Measurements from ENCODE around the gene LMO1. TPM values are rescaled to one million over a fixed set of nuclear protein-coding genes. Genes with fewer than 3 reads are reported as not detected.

LMO1 gene
- total RNA-seq, 1 experiment from 2014 or later, result 0.27 TPM

DNA sequence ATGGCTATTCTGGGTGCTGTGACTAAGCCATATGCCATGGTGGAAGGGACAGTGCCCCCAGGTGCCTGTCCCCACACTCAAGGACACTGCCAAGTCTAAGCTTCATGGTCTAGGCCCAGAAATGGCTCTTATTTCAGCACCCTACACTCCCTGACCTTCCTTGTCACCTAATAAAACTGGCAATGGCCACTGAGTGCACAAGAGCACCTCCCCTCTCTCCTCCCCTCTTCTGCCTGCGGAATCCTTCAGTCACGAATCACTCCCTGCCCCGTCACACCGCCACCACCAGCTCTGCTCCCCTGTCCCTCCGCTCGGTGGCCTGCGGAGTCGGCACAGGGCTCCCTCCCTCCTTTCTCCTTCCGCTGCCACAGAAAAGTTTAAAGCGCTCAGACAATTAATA lies 19.0 kb upstream of the LMO1 start (continued):
- TF ChIP-seq, protein P1, sequence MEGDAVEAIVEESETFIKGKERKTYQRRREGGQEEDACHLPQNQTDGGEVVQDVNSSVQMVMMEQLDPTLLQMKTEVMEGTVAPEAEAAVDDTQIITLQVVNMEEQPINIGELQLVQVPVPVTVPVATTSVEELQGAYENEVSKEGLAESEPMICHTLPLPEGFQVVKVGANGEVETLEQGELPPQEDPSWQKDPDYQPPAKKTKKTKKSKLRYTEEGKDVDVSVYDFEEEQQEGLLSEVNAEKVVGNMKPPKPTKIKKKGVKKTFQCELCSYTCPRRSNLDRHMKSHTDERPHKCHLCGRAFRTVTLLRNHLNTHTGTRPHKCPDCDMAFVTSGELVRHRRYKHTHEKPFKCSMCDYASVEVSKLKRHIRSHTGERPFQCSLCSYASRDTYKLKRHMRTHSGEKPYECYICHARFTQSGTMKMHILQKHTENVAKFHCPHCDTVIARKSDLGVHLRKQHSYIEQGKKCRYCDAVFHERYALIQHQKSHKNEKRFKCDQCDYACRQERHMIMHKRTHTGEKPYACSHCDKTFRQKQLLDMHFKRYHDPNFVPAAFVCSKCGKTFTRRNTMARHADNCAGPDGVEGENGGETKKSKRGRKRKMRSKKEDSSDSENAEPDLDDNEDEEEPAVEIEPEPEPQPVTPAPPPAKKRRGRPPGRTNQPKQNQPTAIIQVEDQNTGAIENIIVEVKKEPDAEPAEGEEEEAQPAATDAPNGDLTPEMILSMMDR (IDR thresholded peaks at IDR 0.05 in 2 of 3, conservative IDR thresholded peaks at IDR 0.05 in 1 of 3; ENCODE audit: borderline replicate concordance in 1 of 3, insufficient read depth in 1 of 3, low read depth in 2 of 3, low read length in 2 of 3), result no peak
- TF ChIP-seq SP1 (IDR thresholded peaks at IDR 0.05; ENCODE audit: low read depth), result no peak
- TF ChIP-seq EZH2phosphoT487 (IDR thresholded peaks at IDR 0.05; ENCODE audit: borderline replicate concordance), result no peak
- no peak for TF ChIP-seq SRF (IDR thresholded peaks at IDR 0.05; ENCODE audit: low read depth)
- no peak for TF ChIP-seq ELF1 (IDR thresholded peaks at IDR 0.05; ENCODE audit: borderline replicate concordance, low read depth)
- TF ChIP-seq TCF7L2 (IDR thresholded peaks at IDR 0.05; ENCODE audit: borderline replicate concordance, extremely low read depth, insufficient read depth, insufficient read length), result no peak

DNA sequence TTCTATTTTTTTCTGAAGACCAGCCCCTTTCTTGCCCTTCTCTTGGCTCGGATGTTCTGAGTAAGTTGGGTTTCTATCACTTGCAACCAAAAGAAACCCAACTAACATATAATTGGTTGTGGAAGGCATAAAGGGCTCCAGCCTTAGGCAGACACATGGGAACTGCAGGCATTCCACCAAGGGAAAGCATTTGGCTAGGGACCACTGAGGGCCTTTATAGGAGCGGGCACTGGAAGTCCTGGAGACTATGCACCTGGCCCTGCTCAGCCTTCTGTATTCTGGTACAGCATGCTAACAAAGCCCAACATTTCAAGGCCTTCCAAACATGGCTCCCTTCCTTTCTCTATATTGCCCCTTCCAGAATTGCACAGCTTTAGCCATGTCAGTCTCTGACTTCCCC lies 17.6 kb upstream of the LMO1 start:
- no peaks in the 10 kb centered on the region for H4K20me1 ChIP-seq (ENCODE audit: insufficient read depth)
- no peak overlapping the region for H3K27ac ChIP-seq (ENCODE audit: low read depth, low read length)
- H3K9ac ChIP-seq (ENCODE audit: low read length), result no peak overlapping the region
- no peaks in the 10 kb centered on the region for H3K9me2 ChIP-seq (ENCODE audit: insufficient read depth)
- no peaks in the 10 kb centered on the region for H3K79me2 ChIP-seq (ENCODE audit: insufficient read depth, low read length)
- no peak overlapping the region for H3K4me2 ChIP-seq (ENCODE audit: low read length)
- H3K4me3 ChIP-seq (replicated peaks in 1 of 2; ENCODE audit: low read depth in 1 of 2, low read length in 2 of 2), result no peak overlapping the region
- no peak overlapping the region for H2AFZ ChIP-seq (ENCODE audit: low read depth, low read length, poor library complexity, severe bottlenecking)
- no peak for ATAC-seq
- no peak for DNase-seq (ENCODE audit: low read depth, low spot score)
- H3K27me3 ChIP-seq (ENCODE audit: insufficient read depth, low read length), result no peaks in the 10 kb centered on the region
- H3K9me3 ChIP-seq (ENCODE audit: control insufficient read depth in 1 of 2, insufficient read depth in 1 of 2, low read depth in 1 of 2, low read length in 2 of 2), result no peaks in the 10 kb centered on the region
- ChIA-PET POLR2A (no interaction called here), RAD21 (ENCODE audit: low non-redundant PET in 1 of 2, low total read pairs in 2 of 2, uncharacterized antibody in 2 of 2, unreplicated experiment in 2 of 2) (no interaction called here), CTCF (no interaction called here)
- BruUV-seq (replicated peaks), result no TSS peak
- intact Hi-C loops (cut with micrococcal nuclease), result no loop called here
- TF ChIP-seq SRF (IDR thresholded peaks at IDR 0.05; ENCODE audit: low read depth), result no peak
- TF ChIP-seq, protein P2, sequence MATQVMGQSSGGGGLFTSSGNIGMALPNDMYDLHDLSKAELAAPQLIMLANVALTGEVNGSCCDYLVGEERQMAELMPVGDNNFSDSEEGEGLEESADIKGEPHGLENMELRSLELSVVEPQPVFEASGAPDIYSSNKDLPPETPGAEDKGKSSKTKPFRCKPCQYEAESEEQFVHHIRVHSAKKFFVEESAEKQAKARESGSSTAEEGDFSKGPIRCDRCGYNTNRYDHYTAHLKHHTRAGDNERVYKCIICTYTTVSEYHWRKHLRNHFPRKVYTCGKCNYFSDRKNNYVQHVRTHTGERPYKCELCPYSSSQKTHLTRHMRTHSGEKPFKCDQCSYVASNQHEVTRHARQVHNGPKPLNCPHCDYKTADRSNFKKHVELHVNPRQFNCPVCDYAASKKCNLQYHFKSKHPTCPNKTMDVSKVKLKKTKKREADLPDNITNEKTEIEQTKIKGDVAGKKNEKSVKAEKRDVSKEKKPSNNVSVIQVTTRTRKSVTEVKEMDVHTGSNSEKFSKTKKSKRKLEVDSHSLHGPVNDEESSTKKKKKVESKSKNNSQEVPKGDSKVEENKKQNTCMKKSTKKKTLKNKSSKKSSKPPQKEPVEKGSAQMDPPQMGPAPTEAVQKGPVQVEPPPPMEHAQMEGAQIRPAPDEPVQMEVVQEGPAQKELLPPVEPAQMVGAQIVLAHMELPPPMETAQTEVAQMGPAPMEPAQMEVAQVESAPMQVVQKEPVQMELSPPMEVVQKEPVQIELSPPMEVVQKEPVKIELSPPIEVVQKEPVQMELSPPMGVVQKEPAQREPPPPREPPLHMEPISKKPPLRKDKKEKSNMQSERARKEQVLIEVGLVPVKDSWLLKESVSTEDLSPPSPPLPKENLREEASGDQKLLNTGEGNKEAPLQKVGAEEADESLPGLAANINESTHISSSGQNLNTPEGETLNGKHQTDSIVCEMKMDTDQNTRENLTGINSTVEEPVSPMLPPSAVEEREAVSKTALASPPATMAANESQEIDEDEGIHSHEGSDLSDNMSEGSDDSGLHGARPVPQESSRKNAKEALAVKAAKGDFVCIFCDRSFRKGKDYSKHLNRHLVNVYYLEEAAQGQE (IDR thresholded peaks at IDR 0.05; ENCODE audit: low read depth), result no peak
- no peaks in the 10 kb centered on the region for H3K36me3 ChIP-seq (ENCODE audit: control insufficient read depth in 1 of 2, insufficient read depth in 2 of 2, low read length in 2 of 2)
- H3K4me1 ChIP-seq (ENCODE audit: control insufficient read depth in 1 of 2, insufficient read depth in 2 of 2, low read length in 2 of 2), result peaks cover 0 to 4% of the 10 kb centered on the region in 2 experiments; a peak in 1 of 4 replicates

Measured in HCT116 (cell line).